SU-DHL-6 (cell line): ENCODE data around the gene ZNF580.
A peak's percentile ranks its signal among the peaks of the same experiment; 100 is the strongest.

Experiments used
- H2AFZ ChIP-seq: fragments of 200-600 bp; sonication (generic); 2 replicates; pipeline ENCODE4 v1.6.1; 2014; ENCODE audit warnings: low read depth, mild to moderate bottlenecking, moderate library complexity, mixed read lengths, antibody characterized with exemption, low read length; ENCODE audit not compliant: severe bottlenecking
- H3F3A ChIP-seq: fragments of 200-600 bp; shearing (Covaris generic); 2 replicates; pipeline ENCODE4 v1.6.0; 2016; ENCODE audit warnings: antibody characterized with exemption, mild to moderate bottlenecking; ENCODE audit not compliant: insufficient read depth
- H3K27ac ChIP-seq: fragments of 200-600 bp; sonication (generic); 2 replicates; pipeline ENCODE4 v1.5.1; 2016; ENCODE audit warnings: low read depth, mild to moderate bottlenecking, low read length, moderate library complexity, mixed read lengths
- H3K27me3 ChIP-seq: fragments of 200-600 bp; sonication (generic), shearing (Covaris generic); 2 replicates; pipeline ENCODE4 v1.6.0; 2014; ENCODE audit warnings: mild to moderate bottlenecking, low read length
- H3K36me3 ChIP-seq: fragments of 200-600 bp; sonication (generic); 2 replicates; pipeline ENCODE4 v1.6.1; 2014; ENCODE audit warnings: mild to moderate bottlenecking, low read length, mixed read lengths
- H3K4me2 ChIP-seq: fragments of 300-600, 200-600 bp; shearing (Covaris generic), sonication (generic); 2 replicates; pipeline ENCODE4 v1.6.0; 2014; ENCODE audit warnings: low read length, low read depth, mild to moderate bottlenecking; ENCODE audit not compliant: poor library complexity, severe bottlenecking
- H3K4me3 ChIP-seq: fragments of 200-600 bp; sonication (generic); 2 replicates; pipeline ENCODE4 v1.5.1; 2014; ENCODE audit warnings: antibody characterized with exemption, low read length, mild to moderate bottlenecking, mixed read lengths; ENCODE audit not compliant: insufficient read depth, poor library complexity, severe bottlenecking
- H3K79me2 ChIP-seq: fragments of 200-600 bp; sonication (generic); 2 replicates; pipeline ENCODE4 v1.6.1; 2014; ENCODE audit warnings: mild to moderate bottlenecking, low read length, moderate library complexity; ENCODE audit not compliant: insufficient read depth
- H3K9ac ChIP-seq: fragments of 200-600 bp; sonication (generic); 2 replicates; pipeline ENCODE4 v1.7.0; 2014; ENCODE audit warnings: mild to moderate bottlenecking, low read length
- H3K9me2 ChIP-seq: fragments of 200-600 bp; sonication (generic); replicated peaks from 2 replicates; pipeline ENCODE4 v1.6.1; 2014; ENCODE audit warnings: low read length; ENCODE audit not compliant: insufficient read depth
- H3K9me3 ChIP-seq: fragments of 200-600 bp; sonication (generic); 2 replicates; pipeline ENCODE4 v1.6.1; 2014; ENCODE audit warnings: low read length, mixed read lengths; ENCODE audit not compliant: insufficient read depth
- H4K20me1 ChIP-seq: fragments of 200-600 bp; sonication (generic); 2 replicates; pipeline ENCODE4 v1.6.1; 2014; ENCODE audit warnings: low read depth, mild to moderate bottlenecking, antibody characterized with exemption, low read length, moderate library complexity, mixed read lengths
- EZH2phosphoT487 ChIP-seq: fragments of 200-600 bp; sonication (generic), shearing (Covaris generic); conservative IDR thresholded peaks from 2 replicates; pipeline ENCODE4 v1.6.1; 2018; ENCODE audit warnings: mild to moderate bottlenecking, antibody characterized with exemption, low read length, moderate library complexity, mixed read lengths
- TF ChIP-seq, protein P1 (sequence below): fragments of 200-600 bp; sonication (generic); IDR thresholded peaks from one replicate; pipeline ENCODE4 v1.5.1; 2017; ENCODE audit warnings: antibody characterized with exemption, mild to moderate bottlenecking, low read length, moderate library complexity; ENCODE audit not compliant: insufficient read depth, poor library complexity, severe bottlenecking

ZNF580 gene

DNA sequence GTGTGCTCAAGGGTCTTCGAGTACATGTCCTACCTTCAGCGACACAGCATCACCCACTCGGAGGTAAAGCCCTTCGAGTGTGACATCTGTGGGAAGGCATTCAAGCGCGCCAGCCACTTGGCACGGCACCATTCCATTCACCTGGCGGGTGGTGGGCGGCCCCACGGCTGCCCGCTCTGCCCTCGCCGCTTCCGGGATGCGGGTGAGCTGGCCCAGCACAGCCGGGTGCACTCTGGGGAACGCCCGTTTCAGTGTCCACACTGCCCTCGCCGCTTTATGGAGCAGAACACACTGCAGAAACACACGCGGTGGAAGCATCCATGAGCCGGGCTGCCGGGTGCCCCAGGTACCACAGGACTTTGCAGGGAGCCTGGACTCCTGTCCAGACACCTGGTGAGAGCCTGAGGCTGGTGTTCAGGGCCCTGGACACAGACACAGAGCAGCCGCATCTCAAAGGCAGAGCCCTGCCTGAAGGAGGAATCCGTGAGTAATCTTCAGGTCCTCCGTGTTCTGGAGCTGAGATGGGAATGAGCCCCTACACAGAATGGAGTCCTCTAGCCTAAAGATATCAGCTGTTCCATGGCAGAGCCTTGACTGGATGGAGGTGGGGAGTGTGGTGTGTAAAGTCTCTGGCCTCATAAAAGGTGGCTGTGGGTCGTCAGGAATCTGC lies 4.2 kb downstream of the ZNF580 start:
- H2AFZ ChIP-seq: no peak overlapping the region
- peak overlapping the region; percentile 99 for H3K4me3 ChIP-seq
- no peak for TF ChIP-seq EZH2phosphoT487
- TF ChIP-seq, protein P1, sequence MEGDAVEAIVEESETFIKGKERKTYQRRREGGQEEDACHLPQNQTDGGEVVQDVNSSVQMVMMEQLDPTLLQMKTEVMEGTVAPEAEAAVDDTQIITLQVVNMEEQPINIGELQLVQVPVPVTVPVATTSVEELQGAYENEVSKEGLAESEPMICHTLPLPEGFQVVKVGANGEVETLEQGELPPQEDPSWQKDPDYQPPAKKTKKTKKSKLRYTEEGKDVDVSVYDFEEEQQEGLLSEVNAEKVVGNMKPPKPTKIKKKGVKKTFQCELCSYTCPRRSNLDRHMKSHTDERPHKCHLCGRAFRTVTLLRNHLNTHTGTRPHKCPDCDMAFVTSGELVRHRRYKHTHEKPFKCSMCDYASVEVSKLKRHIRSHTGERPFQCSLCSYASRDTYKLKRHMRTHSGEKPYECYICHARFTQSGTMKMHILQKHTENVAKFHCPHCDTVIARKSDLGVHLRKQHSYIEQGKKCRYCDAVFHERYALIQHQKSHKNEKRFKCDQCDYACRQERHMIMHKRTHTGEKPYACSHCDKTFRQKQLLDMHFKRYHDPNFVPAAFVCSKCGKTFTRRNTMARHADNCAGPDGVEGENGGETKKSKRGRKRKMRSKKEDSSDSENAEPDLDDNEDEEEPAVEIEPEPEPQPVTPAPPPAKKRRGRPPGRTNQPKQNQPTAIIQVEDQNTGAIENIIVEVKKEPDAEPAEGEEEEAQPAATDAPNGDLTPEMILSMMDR: no peak
- H3F3A ChIP-seq: peaks cover 51% of the 10 kb centered on the region
- no peaks in the 10 kb centered on the region for H3K9me3 ChIP-seq
- peak overlapping the region; percentile 71 for H3K4me2 ChIP-seq
- no peaks in the 10 kb centered on the region for H4K20me1 ChIP-seq
- H3K9me2 ChIP-seq: no peaks in the 10 kb centered on the region
- peak overlapping the region; percentile 90 for H3K27ac ChIP-seq
- peak overlapping the region; percentile 98 for H3K9ac ChIP-seq
- no peaks in the 10 kb centered on the region for H3K27me3 ChIP-seq
- H3K36me3 ChIP-seq: no peaks in the 10 kb centered on the region; the same call in 1 of the 2 replicates
- H3K79me2 ChIP-seq: peaks cover 24% of the 10 kb centered on the region

DNA sequence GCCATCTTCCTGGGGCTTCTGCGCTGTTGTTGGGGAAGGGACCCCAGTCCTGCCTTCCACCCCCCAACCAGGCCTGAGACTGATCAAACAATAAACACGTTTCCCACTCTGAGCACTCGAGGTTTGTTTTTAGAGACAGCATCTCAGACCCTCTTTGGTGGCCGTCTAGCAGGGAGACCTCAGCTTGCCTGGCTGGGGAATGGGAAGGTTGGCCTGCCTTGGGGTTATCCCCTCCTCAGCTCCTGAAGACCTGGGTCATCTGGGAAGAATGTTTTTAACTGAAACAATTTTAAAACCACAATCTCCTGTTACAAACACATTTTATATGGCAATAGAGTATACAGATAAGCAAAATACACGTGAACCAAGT lies 4.7 kb downstream of the ZNF580 start:
- TF ChIP-seq, protein P1: no peak
- TF ChIP-seq EZH2phosphoT487: no peak
- Histone ChIP-seq H2AFZ (no peak overlapping the region), H4K20me1 (no peaks in the 10 kb centered on the region), H3K27ac (peak overlapping the region; percentile 90), H3K27me3 (no peaks in the 10 kb centered on the region), H3K4me2 (peak overlapping the region; percentile 71), H3K9me2 (no peaks in the 10 kb centered on the region), H3F3A (peaks cover 48% of the 10 kb centered on the region), H3K9ac (peak overlapping the region; percentile 98), H3K9me3 (no peaks in the 10 kb centered on the region), H3K4me3 (peak overlapping the region; percentile 99), H3K36me3 (no peaks in the 10 kb centered on the region; the same call in 1 of the 2 replicates), H3K79me2 (peaks cover 24% of the 10 kb centered on the region)

DNA sequence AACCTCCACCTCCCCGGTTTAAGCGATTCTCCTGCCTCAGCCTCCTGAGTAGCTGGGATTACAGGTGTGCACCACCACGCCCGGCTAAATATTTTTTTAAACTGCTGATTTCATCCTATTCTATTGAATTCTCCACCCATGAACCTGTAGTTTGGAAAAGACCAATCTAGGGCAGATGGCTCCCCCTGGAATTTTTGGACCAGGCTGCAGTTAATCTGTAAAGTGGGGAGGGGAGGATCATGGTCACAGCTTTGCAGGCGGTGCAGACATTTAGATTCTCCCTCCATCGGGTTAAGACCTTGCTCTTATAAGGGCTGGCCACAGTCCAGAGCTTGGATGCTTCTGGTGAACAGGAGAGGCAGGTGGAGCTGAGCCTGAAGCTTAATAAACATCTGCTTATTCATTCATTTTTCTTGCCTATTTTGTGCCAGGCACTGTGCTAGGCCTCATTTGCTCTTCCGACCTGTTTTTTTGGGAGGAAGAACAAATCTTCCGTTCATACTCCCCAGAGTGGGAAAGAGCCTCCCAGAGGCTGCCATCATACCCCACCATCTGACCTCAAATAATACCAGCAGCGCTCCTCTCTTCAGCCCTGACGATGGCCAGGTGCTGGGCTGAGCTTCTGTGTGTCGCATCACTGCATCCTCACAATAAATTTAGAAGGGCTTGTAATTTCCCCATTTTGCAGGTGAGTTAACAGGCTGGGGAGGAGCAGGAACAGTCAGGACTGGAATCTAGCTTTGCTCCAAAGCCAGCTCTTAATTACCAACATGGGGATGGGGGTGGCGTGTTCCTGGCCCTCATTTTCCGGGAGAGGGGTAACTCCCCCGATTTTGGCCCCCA lies 6.3 kb downstream of the ZNF580 start:
- H4K20me1 ChIP-seq: no peaks in the 10 kb centered on the region
- no peaks in the 10 kb centered on the region for H3K27me3 ChIP-seq
- peaks cover 24% of the 10 kb centered on the region for H3K79me2 ChIP-seq
- no peaks in the 10 kb centered on the region for H3K9me2 ChIP-seq
- H3K36me3 ChIP-seq: no peaks in the 10 kb centered on the region; the same call in 1 of the 2 replicates
- peak overlapping the region; percentile 95 for H3K27ac ChIP-seq
- no peak overlapping the region for H2AFZ ChIP-seq
- no peaks in the 10 kb centered on the region for H3K9me3 ChIP-seq
- peak overlapping the region; percentile 69 for H3K4me3 ChIP-seq
- H3F3A ChIP-seq: peaks cover 39% of the 10 kb centered on the region
- peak overlapping the region; percentile 92 for H3K9ac ChIP-seq
- TF ChIP-seq, protein P1: no peak
- no peak for TF ChIP-seq EZH2phosphoT487
- H3K4me2 ChIP-seq: peak overlapping the region; percentile 87
